Measurements from ENCODE around the gene SMG6.

The SMG6 gene

DNA sequence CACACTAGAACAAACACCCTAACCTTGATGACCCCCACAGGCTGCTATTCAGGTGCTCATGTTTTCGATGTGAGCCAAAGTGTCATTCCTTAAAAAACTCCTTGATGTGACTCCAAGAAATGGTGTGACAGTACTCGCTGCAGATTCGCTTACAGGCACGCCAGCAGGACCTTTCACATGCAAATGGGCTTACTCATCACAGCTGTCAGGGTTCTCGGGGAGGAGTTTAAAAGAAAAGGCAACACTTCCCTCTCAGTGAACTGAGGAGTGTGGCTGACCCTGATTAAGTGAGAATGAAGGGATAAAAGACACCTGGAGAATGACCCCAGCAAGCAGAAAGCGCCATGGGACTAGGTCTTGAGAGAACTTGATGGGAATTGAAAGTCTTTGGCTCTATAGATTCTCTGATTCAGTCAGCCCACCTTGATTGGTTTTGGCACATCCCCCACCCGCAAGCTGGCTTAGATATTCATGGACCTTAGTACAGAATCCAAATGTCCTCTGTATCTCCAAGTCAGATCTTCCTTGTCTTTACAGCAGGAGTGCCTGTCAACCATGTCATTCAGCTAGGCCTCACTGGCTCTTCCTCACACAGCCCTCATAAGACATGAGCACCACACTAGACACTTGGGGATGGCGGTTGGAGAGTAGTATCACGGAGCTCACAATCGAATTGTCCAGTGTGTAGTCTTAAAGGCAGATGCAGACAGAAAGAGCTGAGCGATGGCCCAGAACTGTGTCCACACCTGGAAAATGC lies 166.1 kb downstream of the SMG6 start:
- no peak for DNase-seq

GRCh38 chr17:2136241-2136640 lies 167.3 kb downstream of the SMG6 start:
- DNase-seq, result peak; percentile 13

- no peak for DNase-seq
Observed at GRCh38 chr17:2128011-2128410, 175.6 kb downstream of the SMG6 start.

- DNase-seq, result no peak
Observed at GRCh38 chr17:2125013-2125535, 178.5 kb downstream of the SMG6 start.

GRCh38 chr17:2124391-2124790 lies 179.2 kb downstream of the SMG6 start:
- no peak for DNase-seq

- no peak for DNase-seq
Observed at GRCh38 chr17:2123375-2124251, 180.0 kb downstream of the SMG6 start.

GRCh38 chr17:2122641-2123302 lies 180.8 kb downstream of the SMG6 start:
- DNase-seq, result no peak

GRCh38 chr17:2120586-2121335 lies 182.8 kb downstream of the SMG6 start:
- no peak for DNase-seq

DNA sequence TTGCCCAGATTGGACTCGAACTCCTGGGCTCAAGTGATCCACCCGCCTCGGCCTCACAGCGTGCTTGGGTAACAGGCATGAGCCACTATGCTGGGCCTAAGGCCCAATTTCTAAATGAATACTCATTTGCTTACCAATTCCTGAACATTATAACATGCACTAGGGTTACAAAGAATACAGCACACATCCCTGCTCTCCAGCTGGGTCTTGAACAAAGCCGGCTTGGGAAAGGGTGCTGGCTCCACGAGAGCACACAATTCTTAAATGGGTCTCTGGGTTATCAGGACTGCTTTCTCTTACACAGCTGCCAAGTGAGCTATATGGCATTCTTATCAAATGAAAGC lies 190.3 kb downstream of the SMG6 start:
- no peak for DNase-seq

GRCh38 chr17:2111691-2112090 lies 191.9 kb downstream of the SMG6 start:
- no peak for DNase-seq

DNA sequence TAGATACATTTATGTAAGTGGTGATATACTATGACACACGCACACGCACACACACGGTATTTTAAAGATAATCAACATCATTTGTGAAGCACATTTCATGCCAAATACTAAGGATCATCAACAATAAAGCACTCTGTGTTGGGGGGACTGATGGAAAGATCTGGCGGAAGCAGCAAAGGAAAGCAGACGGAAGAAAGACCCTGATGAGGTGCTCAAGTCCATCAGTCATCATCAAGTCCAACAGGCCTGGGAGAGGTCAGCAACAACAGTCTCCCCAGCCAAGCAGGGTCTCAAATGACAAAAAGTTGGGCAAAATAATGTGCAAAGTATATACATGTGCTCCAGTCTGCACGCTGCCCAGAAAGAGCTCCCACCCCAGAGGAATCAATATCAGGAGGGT lies 193.1 kb downstream of the SMG6 start:
- DNase-seq, result no peak

GRCh38 chr17:2108170-2108569 lies 195.4 kb downstream of the SMG6 start:
- DNase-seq, result no peak

GRCh38 chr17:2107506-2107905 lies 196.1 kb downstream of the SMG6 start:
- no peak for DNase-seq

- DNase-seq, result no peak
Observed at GRCh38 chr17:2107050-2107449, 196.5 kb downstream of the SMG6 start.

DNA sequence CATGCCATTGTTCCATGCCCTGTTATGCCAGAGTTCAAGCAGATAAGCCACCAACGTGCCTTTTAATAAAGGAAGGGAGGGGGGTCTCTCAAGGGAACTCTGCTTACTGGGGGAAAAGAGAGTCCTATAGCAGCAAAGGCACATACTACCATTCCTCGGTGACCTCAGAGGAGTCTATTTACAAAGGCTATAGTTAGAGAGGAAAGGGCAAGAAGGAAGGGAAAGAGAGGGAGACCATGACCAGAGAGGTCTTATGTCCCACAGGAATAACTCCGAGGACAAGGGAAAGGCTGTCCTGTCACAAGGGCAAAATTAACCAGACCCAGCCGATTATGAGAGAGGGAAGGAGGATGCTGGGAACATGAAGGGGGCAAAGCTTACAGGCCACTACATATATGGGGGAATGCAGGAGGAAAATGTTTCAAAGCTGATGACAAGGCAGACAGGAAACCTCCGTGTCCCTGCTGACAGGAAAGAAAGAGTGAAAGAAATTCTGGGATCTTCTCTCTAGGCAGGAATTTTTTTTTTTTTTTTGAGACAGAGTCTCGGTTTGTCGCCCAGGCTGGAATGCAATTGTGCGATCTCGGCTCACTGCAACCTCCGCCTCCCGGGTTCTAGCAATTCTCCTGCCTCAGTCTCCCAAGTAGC lies 197.2 kb downstream of the SMG6 start:
- no peak for DNase-seq

DNA sequence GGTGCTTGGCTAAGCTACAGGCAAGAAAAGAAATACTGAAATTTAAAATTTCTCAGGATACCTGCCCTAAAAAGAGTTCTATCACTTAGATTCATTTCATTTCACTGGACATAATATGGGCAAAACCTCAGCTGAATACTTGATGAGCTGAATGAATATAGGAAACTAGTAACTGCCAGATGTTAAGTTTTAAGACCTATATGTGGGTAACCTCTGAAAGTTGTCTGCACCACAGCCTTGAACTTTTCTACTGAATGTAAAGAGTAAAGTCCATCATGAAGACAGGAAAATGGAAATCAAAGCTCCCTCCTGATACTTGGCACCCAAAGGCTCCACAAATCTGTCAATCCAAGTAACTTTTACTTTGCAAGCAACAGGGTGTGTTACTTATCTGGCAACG lies 197.9 kb downstream of the SMG6 start:
- DNase-seq, result no peak

GRCh38 chr17:2102931-2103809 lies 200.4 kb downstream of the SMG6 start:
- no peak for DNase-seq

DNA sequence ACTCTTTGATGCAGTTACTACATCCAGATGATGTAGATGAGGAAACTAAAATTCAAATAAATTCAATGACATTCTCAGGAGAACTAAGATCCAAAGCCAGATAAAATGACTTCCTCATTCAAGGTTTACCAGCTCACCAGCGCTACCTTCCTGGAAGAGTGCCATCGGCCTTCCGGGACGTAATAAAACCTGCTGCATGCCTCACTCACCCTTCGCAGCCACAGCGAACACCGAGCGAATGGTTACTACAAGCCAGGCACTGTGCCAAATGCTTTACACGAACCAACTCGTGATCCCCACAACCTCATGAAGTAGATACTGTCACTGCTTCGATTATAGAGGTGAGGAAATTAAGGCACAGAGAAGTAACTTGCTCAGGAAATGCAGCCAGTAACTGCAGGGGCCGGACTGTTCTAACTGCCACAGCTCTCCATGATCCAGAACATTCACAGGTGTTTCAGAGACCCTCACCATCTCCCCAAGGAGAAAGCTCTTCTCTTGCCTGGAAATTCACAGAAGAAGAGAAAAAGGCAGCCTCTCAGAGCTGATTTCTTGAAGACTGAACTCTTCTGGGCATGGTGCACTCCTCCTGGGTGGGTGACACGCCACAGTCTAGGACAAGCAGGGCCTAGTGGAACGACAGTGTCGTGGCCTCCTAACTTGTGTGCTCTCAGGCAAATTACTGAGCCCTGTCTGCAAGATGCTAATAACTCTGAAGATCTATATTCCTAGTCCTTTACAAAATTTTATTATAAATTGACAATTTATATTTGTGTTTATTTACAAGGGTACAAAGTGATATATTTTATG lies 201.9 kb downstream of the SMG6 start:
- peak; percentile 73 for DNase-seq

GRCh38 chr17:2095536-2095910 lies 208.1 kb downstream of the SMG6 start:
- DNase-seq, result no peak

- DNase-seq, result no peak
Observed at GRCh38 chr17:2094891-2095535, 208.6 kb downstream of the SMG6 start.
